Measurements from ENCODE around the gene IL12RB2.
A peak's percentile ranks its signal among the peaks of the same experiment; 100 is the strongest.

Gene IL12RB2

GRCh38 chr1:67352211-67352610, 44.5 kb downstream of the IL12RB2 start:
- no peak for DNase-seq

GRCh38 chr1:67355745-67356424, 48.2 kb downstream of the IL12RB2 start:
- DNase-seq: no peak

- no peak for DNase-seq
These were observed 51.9 kb downstream of the IL12RB2 start for GRCh38 chr1:67359592-67359991.

GRCh38 chr1:67361641-67362040, 54.0 kb downstream of the IL12RB2 start:
- no peak for DNase-seq

- DNase-seq: no peak
These were observed 59.8 kb downstream of the IL12RB2 start for GRCh38 chr1:67367370-67368045.

GRCh38 chr1:67368046-67368514, 60.4 kb downstream of the IL12RB2 start:
- DNase-seq: no peak

- no peak for DNase-seq
These were observed 63.4 kb downstream of the IL12RB2 start for GRCh38 chr1:67371043-67371442.

- DNase-seq: no peak
These were observed 64.0 kb downstream of the IL12RB2 start for GRCh38 chr1:67371681-67372080.

- no peak for DNase-seq
These were observed 64.5 kb downstream of the IL12RB2 start for GRCh38 chr1:67372136-67372535.

GRCh38 chr1:67372898-67373297, 65.2 kb downstream of the IL12RB2 start:
- no peak for DNase-seq

GRCh38 chr1:67376381-67376780, 68.7 kb downstream of the IL12RB2 start:
- no peak for DNase-seq

GRCh38 chr1:67377253-67377652, 69.6 kb downstream of the IL12RB2 start:
- DNase-seq: no peak

- no peak for DNase-seq
These were observed 73.5 kb downstream of the IL12RB2 start for GRCh38 chr1:67381154-67381553.

GRCh38 chr1:67382292-67382691, 74.6 kb downstream of the IL12RB2 start:
- no peak for DNase-seq

GRCh38 chr1:67383999-67384638, 76.4 kb downstream of the IL12RB2 start:
- no peak for DNase-seq

- DNase-seq: no peak
These were observed 82.6 kb downstream of the IL12RB2 start for GRCh38 chr1:67390041-67390887.

GRCh38 chr1:67393240-67393639, 85.6 kb downstream of the IL12RB2 start:
- DNase-seq: no peak

GRCh38 chr1:67393737-67394136, 86.1 kb downstream of the IL12RB2 start:
- no peak for DNase-seq

- DNase-seq: no peak
These were observed 86.9 kb downstream of the IL12RB2 start for GRCh38 chr1:67394548-67394947.

- DNase-seq: no peak
These were observed 91.7 kb downstream of the IL12RB2 start for GRCh38 chr1:67399199-67399993.

- DNase-seq: peak; percentile 68
These were observed 92.5 kb downstream of the IL12RB2 start for GRCh38 chr1:67400029-67400786.

Measured in activated naive CD4-positive, alpha-beta T cell treated with Interleukin-2 at 50 U/mL for 16 hours (primary cell).